Activated gamma-delta T cell (primary cell): ENCODE results near the gene NXPE3.
A peak's percentile ranks its signal among the peaks of the same experiment; 100 is the strongest.

Experiments used
- DNase-seq: peaks from one replicate; lab custom pipeline; 2025; lab: John Stamatoyannopoulos, UW

The NXPE3 gene

DNA sequence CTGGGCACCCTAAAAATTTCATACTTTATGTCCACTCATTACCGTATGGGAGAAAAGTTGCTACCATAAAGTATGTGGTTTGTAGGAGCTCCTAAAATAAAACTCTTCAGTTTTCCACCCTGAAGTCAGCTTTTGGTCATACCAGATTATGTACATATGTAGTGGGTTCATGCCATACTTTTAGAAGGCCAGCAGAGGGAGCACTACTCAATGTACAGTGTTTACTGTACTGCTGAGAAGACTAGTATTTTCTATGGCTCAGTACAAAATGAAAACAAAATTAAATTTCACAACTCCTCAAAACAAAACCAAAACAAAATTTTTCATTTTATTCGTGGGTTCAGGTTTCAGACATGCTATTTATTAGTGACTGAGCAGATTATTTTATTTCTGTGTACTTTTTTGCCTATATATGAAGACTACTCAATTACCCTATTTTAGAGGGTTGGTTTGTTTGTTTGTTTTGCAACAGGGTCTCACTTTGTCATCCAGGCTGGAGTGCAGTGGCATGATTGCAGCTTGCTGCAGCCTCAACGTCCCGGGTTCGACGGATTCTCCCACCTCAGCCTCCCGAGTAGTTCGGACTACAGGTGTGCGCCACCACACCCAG is 24.3 kb downstream of the NXPE3 start:
- DNase-seq: no peak

- no peak for DNase-seq
Observed at GRCh38 chr3:101803939-101804338, 24.9 kb downstream of the NXPE3 start.

DNA sequence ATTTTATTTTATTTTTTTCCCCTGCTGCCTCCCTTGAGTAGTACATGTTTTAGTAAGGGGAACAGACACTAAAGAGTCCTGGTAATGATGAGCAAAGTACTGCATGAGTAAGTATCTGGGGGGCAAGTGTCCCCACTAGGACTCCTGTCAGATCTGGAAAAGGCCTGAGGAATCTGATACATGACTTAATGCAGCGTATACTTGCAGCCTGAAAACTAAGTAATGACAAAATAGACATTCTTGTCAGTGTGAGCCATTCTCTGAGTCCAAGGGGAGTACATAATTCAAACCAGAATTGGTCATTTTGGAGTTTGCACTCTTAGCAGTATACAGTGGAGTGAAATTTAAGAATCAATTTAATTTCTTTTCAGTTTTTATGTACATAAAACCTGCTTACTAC is 27.5 kb downstream of the NXPE3 start:
- DNase-seq: no peak

DNA sequence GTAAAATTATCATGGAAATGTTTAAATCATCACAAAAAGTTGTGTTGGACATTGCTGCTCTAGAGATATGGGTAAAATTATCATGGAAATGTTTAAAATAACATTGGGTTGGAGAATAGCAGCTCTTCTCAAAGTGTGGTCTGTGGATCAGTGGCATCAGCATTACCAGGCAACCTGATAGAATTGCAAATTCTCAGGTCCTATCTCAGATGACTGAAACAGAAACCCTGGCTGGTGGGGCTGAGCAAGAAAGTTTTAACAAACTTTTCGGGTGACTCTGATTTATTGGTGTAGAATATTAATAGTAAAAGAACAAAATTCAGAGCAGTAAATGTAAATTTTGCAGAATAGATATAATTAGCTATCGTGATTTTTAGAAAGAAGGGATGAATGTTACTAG is 28.9 kb downstream of the NXPE3 start:
- no peak for DNase-seq

DNA sequence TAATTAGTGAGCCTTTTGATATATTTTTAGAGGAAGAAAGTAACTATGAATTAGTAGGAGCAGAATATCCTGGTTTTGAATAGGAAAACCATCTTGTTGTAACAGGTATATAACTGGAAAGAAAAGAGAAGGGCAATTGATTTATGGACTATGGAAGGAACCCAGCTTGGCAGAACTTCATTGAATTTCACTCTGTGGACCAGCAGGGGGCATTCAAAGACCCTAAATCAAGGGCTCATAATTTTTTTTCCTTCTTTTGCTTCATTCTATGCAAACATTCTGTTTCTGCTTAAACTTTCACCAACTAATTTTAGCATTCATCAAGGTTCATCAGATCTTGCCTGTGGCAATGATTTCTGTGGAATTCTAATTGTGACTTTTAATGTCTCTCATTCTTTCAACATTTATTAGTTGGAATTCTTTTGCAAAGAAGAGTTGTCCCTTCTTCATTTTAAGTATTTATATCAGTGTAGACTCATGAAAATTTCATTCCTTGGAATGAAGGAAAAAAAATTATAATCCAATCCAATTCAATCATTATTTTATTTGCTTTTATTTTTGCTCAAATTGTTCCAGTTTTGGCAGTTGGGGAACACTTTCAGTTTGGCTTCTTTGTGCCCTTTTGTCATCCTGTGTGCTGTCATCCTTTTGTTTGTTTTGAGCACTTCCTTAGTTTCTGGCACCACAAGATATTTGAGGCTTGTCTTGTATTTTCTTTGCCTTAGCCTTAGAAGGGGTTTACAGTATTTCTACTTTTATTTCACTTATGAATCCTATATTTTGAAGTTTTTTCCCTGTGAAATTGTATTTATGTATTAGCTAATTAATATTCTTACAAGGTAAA is 30.4 kb downstream of the NXPE3 start:
- no peak for DNase-seq

- no peak for DNase-seq
Observed at GRCh38 chr3:101810022-101810418, 31.0 kb downstream of the NXPE3 start.

- DNase-seq: no peak
Observed at GRCh38 chr3:101811875-101812274, 32.9 kb downstream of the NXPE3 start.

- no peak for DNase-seq
Observed at GRCh38 chr3:101812895-101813294, 33.9 kb downstream of the NXPE3 start.

- DNase-seq: no peak
Observed at GRCh38 chr3:101813817-101814440, 34.9 kb downstream of the NXPE3 start.

DNA sequence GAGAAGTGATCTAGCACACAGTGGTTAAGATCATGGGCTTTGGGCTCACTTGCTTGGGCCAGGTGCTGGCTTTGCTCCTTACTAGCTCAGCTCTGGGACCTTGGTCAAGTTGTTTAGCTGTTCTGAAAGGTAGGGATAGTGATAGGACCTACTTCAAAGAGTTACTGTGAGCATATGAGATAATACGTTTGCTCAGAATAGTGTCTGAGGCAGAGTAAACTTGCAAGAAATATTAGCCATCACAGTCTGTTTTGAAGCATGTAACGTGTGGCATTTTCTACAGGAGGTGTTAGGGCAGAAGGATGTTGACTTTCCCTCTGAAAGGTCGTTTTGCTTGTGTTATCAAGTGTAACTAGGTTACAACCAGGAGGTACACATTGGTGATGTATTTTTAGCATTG is 35.8 kb downstream of the NXPE3 start:
- no peak for DNase-seq

GRCh38 chr3:101816215-101817149 is 37.5 kb downstream of the NXPE3 start:
- no peak for DNase-seq

- no peak for DNase-seq
Observed at GRCh38 chr3:101817992-101818391, 39.0 kb downstream of the NXPE3 start.

DNA sequence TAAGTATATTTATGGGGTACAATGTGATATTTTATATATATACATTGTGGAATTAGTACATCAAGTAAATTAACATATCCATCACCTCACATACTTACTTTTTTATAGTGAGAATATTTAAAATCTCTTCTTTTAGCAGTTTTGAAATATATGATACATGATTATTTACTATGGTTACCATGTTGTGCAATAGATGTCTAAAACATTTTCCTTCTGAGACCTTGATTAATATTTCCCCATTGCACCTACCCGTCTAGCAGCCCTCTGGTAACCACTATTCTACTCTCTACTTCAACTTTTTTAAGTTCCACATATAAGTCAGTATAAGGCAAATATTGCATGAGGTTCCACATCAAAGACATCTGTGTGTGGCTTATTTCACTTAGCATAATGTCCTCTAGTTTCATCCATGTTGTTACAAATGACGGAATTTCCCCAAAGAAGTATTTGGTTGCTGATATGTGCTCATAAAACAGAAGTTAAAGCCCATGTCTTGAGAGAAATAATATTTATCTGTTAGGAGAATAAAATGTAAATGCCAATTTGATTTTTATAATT is 40.7 kb downstream of the NXPE3 start:
- no peak for DNase-seq

GRCh38 chr3:101821503-101821902 is 42.5 kb downstream of the NXPE3 start:
- DNase-seq: no peak

DNA sequence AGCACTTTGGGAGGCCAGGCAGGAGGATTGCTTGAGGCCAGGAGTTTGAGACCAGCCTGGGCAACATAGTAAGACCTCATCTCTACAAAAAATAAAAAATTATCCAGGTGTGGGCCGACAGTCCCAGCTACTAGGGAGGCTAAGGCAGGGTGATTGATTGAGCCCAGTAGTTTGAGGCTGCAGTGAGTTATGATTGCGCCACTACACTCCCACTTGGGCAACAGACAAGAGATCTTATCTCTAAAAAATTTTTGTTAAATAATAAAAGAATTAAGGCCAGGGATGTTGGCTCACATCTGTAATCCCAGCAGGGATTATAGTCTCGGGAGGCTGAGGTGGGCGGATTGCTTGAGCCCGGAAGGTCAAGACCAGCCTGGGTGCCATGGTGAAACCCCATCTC is 44.5 kb downstream of the NXPE3 start:
- no peak for DNase-seq

- DNase-seq: no peak
Observed at GRCh38 chr3:101824702-101825101, 45.7 kb downstream of the NXPE3 start.

- no peak for DNase-seq
Observed at GRCh38 chr3:101825904-101826445, 47.0 kb downstream of the NXPE3 start.

DNA sequence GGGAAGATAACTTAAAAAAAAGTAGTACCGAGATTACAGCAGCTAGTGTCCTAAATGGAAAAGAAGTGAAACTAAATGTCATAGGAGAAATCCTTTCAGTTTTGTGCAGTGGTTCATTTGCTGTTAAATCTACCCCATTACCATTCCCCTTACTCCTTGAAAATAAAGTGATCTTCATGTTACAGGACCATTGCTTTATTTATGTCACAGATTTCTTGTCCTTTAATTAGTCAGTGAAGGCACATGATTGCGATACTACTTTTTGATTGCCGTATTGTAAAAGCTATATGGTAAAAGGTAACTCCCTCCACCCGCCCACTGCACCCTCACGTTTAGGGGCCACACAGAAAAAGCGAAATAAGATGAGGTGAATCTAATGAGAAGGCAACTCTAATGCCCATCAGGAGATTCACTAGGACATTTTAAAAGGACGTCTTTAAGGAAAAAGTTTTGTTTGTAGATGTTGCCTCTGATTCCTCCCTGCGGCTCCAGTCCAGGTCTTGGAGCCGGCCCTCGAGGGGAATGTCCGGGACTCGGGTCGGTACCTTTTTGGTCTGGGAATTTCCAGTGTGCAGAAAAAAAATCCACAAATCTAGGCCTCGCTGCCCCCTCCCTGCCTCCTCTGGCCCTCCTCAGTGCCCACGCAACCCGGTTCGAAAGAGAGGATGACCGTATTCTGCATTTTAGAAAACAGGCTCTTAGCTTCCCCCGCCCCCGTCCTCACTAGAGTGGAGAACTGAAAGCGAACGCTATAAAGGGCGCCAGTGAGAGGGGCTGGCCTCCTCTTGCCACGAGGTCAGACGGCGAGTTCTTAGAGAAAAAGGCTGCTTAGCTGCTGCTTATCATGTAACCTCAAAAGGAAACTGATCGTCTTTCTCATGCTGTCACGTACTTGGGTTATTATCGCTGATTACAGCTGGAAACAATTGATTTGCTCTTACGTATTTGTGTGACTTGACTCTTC is 48.5 kb downstream of the NXPE3 start:
- DNase-seq: peak; percentile 20

- DNase-seq: no peak
Observed at GRCh38 chr3:101828276-101828675, 49.3 kb downstream of the NXPE3 start.
